Lower leg skin (tissue), 3 donors: ENCODE results near the gene ZDHHC7.

ENCODE experiments used
- CTCF ChIP-seq, 3 donors: fragments of 450-650 bp; IDR thresholded peaks; one replicate each; pipeline ENCODE4 v1.5.1; 2016; ENCODE audit warnings: antibody characterized with exemption in 3 of 3, mild to moderate bottlenecking in 3 of 3, moderate library complexity in 2 of 3
- POLR2A ChIP-seq, 2 donors: fragments of 450-650 bp; IDR thresholded peaks; one replicate each; pipeline ENCODE4 v1.6.1; 2016 to 2017; ENCODE audit warnings: antibody characterized with exemption in 2 of 2, mild to moderate bottlenecking in 1 of 2, moderate library complexity in 1 of 2

- TF ChIP-seq CTCF (IDR thresholded peaks at IDR 0.05) (no peak), POLR2A (IDR thresholded peaks at IDR 0.05) (no peak)
Measured at GRCh38 chr16:85054948-85055492, 43.7 kb upstream of the ZDHHC7 start.
